Coronary artery (tissue), 2 donors: ENCODE measurements around the gene PSMB4.
"Not testable (repeated sequence)": the region's sequence is repeated elsewhere in the genome, so short reads cannot be mapped to it uniquely, and the experiment has no call there.

Experiments used
- DNase-seq: peaks from one replicate; pipeline ENCODE4 v3.0.0-alpha.2; 2017; ENCODE audit warnings: low spot score
- H3K27ac ChIP-seq, 2 donors: fragments of 200-600 bp; sonication (generic); one replicate each; pipeline ENCODE4 v1.5.1; 2016 to 2019
- H3K4me3 ChIP-seq: fragments of 200-600 bp; sonication (generic); 2 replicates; pipeline ENCODE4 v1.5.1; 2016; ENCODE audit warnings: mild to moderate bottlenecking, moderate library complexity
- TF ChIP-seq, protein P1 (sequence below): fragments of 200-600 bp; sonication (generic); IDR thresholded peaks from one replicate; pipeline ENCODE4 v1.5.1; 2019; ENCODE audit warnings: antibody characterized with exemption

Gene PSMB4

DNA sequence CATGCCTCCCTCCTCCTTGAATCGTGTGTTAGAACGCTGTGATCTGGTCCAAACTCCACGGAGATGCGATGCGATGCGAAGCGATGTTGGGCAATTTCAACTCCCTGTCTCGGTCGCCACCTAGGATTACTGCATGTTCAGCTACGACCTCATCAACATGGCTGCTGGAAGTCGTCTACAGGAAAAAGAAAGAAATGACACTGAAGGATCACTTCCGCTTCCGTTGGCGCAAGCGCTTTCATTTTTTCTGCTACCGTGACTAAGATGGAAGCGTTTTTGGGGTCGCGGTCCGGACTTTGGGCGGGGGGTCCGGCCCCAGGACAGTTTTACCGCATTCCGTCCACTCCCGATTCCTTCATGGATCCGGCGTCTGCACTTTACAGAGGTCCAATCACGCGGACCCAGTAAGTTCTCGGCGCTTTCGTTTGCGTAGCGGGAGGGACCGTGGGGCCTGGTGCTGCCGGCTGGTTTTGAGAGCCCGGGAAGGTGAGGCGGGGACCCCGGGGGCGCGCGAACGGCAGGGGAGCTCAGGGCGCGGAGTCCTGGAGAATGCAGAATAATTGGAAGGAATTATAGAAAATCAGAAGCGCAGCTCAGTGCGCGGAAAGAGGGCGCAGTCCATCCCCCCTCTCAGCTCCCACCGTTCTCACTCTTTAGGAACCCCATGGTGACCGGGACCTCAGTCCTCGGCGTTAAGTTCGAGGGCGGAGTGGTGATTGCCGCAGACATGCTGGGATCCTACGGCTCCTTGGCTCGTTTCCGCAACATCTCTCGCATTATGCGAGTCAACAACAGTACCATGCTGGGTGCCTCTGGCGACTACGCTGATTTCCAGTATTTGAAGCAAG is at the start of gene PSMB4:
Gene PSMB4 (plus strand): TSS at position 250 of the 848 bp plus-strand sequence. CDS start 15 bp downstream, at position 265.
- H3K27ac ChIP-seq = peak within 1 kb of the TSS; percentile 83 to 86
- DNase-seq = peak; percentile 92
- TF ChIP-seq, protein P1, sequence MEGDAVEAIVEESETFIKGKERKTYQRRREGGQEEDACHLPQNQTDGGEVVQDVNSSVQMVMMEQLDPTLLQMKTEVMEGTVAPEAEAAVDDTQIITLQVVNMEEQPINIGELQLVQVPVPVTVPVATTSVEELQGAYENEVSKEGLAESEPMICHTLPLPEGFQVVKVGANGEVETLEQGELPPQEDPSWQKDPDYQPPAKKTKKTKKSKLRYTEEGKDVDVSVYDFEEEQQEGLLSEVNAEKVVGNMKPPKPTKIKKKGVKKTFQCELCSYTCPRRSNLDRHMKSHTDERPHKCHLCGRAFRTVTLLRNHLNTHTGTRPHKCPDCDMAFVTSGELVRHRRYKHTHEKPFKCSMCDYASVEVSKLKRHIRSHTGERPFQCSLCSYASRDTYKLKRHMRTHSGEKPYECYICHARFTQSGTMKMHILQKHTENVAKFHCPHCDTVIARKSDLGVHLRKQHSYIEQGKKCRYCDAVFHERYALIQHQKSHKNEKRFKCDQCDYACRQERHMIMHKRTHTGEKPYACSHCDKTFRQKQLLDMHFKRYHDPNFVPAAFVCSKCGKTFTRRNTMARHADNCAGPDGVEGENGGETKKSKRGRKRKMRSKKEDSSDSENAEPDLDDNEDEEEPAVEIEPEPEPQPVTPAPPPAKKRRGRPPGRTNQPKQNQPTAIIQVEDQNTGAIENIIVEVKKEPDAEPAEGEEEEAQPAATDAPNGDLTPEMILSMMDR = no peak

DNA sequence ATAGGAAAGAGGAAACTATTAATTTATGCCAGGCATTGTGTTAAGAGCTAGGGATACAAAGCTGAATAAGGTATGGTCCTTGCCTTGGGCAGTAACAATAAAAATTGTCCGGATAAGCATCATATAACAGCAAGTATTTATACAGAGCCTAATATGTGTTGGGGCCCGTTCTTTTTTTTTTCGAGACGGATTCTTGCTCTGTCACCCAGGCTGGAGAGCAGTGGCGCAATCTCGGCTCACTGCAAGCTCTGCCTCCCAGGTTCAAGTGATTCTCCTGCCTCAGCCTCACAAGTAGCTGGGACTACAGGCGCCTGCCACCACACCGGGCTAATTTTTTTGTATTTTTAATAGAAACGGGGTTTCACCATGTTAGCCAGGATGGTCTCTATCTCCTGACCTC is 49.0 kb upstream of the PSMB4 start:
- not testable (repeated sequence) for H3K27ac ChIP-seq, H3K4me3 ChIP-seq, DNase-seq

More for the DNA sequence above, at the start of gene PSMB4:
- peak within 1 kb of the TSS; percentile 92 for H3K4me3 ChIP-seq

DNA sequence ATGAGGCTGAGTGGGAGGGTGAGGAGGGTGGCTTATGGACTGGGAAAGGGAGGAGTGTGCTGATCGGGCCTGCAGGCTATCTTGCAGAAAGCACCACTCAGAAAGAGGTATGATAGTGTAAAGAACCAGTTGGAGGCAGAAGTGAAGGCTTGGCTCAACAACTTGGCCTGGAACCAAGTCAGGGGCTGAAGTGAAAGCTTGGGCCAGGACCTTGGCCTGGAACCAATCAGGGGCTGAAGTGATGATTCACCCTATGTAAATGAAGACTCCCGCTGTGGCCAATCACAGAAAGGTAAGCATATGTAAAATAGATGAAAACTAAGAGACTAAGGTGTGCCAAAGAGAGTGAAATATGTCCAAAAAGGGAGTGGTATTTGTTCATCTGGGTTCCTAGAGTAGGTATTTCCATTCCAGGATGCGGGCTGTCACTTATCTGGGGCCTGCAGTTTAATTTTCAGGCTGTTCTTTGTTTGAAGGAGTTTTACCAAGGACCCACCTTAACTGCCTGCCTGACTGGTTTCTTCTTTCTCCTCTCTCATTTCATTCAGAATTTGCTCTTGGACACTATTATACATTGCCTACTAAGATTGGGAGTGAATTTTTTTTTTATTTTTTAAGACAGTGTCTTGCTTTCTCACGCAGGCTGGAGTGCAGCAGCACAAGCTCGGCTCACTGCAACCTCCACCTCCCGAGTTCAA is 47.2 kb upstream of the PSMB4 start:
- H3K27ac ChIP-seq = no peak overlapping the region
- H3K4me3 ChIP-seq = no peak overlapping the region
- no peak for DNase-seq
- TF ChIP-seq, protein P1 = no peak

DNA sequence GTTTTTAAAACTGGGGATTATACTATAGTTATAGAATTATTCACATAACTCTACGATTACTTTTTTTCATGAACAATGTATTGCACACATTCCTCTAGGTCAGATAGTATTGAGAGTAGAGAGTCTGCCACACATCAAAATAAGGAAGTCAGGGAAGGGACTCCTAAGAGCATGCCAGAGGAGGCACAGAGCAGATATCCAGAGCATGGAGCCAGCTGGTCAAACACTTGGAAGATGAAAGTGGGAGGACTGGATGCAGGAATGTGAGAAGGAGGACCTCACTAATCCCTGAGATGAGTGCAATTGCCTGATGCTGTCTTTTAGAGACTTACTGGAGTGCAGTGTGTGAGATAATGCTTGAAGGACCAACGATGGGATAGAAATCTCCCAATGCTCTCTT is 42.7 kb upstream of the PSMB4 start:
- no peak for DNase-seq
- TF ChIP-seq, protein P1 = no peak

DNA sequence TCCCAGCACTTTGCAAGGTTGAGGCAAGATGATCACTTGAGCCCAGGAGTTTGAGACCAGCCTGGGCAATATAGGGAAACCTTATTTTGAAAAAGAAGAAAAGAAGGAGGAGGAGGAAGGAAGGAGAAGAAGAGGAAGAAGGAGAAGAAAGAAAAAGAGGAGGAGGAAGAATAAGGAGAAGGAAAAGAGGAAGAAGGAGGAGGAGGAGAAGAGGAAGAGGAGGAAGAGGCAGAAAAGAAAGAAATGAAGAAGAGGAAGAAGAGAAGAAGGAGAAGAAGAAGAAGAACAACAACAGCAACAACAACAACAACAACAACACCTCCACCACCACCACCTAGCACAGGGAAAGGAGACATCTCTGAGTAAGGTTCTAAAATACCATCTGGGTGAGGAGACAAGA is 37.5 kb upstream of the PSMB4 start:
- no peak for DNase-seq
- H3K4me3 ChIP-seq = no peak overlapping the region
- no peak overlapping the region for H3K27ac ChIP-seq
- TF ChIP-seq, protein P1 = no peak

More for the DNA sequence above, 42.7 kb upstream of the PSMB4 start:
- no peak overlapping the region for H3K27ac ChIP-seq
- H3K4me3 ChIP-seq = no peak overlapping the region

DNA sequence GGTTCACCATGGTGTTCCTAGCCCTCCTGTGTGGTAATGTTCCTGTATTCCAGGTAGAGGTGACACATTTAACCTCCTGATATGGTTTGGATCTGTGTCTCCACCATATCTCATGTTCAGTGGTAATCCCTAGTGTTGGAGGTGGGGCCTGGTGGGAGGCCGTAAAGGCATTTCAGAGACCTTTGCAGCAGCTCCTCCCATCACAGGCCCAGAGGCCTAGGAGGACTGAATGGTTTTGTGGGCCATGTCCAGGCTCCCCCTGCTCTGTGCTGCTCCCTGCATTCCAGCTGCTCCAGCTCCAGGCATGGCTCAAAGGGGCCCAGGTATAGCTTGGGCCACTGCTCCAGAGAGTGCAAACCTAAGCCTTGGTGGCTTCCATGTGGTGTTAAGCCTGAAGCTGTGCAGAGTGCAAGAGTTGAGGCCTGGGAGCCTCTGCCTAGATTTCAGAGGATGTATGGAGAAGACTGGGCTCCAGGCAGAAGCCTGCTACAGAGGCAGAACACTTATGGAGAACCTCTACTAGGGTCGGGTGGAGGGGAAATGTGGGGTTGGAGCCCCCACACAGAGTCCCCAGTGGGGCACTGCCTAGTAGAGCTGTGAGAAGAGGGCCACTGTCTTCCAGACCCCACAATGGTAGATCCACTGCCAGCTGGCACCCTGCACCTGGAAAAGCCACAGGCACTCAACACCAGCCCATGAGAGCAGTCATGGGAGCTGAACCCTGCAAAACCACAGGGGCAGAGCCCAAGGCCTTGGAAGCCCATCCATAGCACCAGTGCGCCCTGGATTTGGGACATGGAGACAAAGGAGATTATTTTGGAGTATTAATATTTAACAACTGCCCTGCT is 36.8 kb upstream of the PSMB4 start:
- DNase-seq = no peak
- TF ChIP-seq, protein P1 = no peak
- no peak overlapping the region for H3K4me3 ChIP-seq
- H3K27ac ChIP-seq = no peak overlapping the region

DNA sequence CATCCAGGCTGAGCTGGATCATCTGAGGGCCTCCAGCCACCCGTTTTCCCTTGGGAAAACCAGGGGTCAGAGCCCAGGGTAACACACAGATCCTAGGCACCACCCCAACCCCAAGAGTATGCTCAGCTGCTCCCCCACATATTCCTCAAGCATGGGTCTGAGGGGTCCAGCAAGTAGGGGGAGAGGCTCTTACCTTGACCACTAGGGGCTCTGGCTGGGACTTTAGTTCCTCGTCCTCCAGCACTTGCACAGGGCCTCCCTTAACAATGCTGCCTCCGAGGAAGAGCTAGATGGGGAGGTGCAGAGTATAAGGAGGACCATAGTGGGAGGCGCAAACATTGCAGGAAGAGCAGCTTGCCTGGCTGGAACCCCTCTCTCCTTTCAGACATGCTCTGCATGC is 34.4 kb upstream of the PSMB4 start:
- Histone ChIP-seq H3K4me3 (no peak overlapping the region), H3K27ac (no peak overlapping the region)
- DNase-seq = no peak
- TF ChIP-seq, protein P1 = no peak
